Small intestine (tissue), 7 donors: ENCODE measurements around the gene PRSS8. TPM values are rescaled to one million over a fixed set of nuclear protein-coding genes. Genes with fewer than 3 reads are reported as not detected.

ENCODE experiments used
- DNase-seq, 2 donors: peaks; one replicate each; pipeline versions ENCODE4 v3.0.0 to v3.0.0-alpha.2; 2013
- FAIRE-seq: peaks from 2 replicates; lab custom pipeline; 2012; peaks lifted over from hg19 to GRCh38; lab: Jason Lieb, UNC
- H3K27ac ChIP-seq, 3 donors: one replicate each; pipeline ENCODE4 v1.5.1; 2013; ENCODE audit warnings: low read length in 2 of 3, mild to moderate bottlenecking in 2 of 3, control low read depth in 1 of 3, inconsistent platforms in 1 of 3, low read depth in 1 of 3, moderate library complexity in 1 of 3
- H3K27me3 ChIP-seq, 3 donors: one replicate each; pipeline ENCODE4 v1.6.1; 2013; ENCODE audit warnings: low read length in 3 of 3, inconsistent platforms in 1 of 3; ENCODE audit not compliant: control insufficient read depth in 3 of 3, insufficient read depth in 3 of 3
- H3K36me3 ChIP-seq, 3 donors: one replicate each; pipeline ENCODE4 v1.6.1; 2013; ENCODE audit warnings: low read length in 3 of 3, inconsistent platforms in 1 of 3, low read depth in 1 of 3, mild to moderate bottlenecking in 1 of 3, moderate library complexity in 1 of 3; ENCODE audit not compliant: control insufficient read depth in 3 of 3, insufficient read depth in 2 of 3
- H3K4me1 ChIP-seq, 3 donors: one replicate each; pipeline ENCODE4 v1.6.1; 2013; ENCODE audit warnings: low read length in 2 of 3, inconsistent platforms in 1 of 3, low read depth in 1 of 3, mild to moderate bottlenecking in 1 of 3, moderate library complexity in 1 of 3; ENCODE audit not compliant: control insufficient read depth in 3 of 3, insufficient read depth in 2 of 3
- H3K4me3 ChIP-seq, 3 donors: one replicate each; pipeline ENCODE4 v1.5.1; 2013; ENCODE audit warnings: low read length in 3 of 3, control low read depth in 1 of 3, inconsistent platforms in 1 of 3, low read depth in 1 of 3, mild to moderate bottlenecking in 1 of 3, moderate library complexity in 1 of 3
- H3K9me3 ChIP-seq, 2 donors: one replicate each; pipeline ENCODE4 v1.6.1; 2013; ENCODE audit warnings: low read depth in 1 of 2, low read length in 1 of 2; ENCODE audit not compliant: control insufficient read depth in 2 of 2, insufficient read depth in 1 of 2
- WGBS, 3 donors: extraction: QIAGEN DNeasy Blood & Tissue Kit; methylation state at CpG; one replicate each; pipeline ENCODE4 v1.1.7; 2013; 5-methylcytosine and 5-hydroxymethylcytosine counted together
- polyA plus RNA-seq, 4 donors: library from polyadenylated mRNA; stranded (reverse) in 3 of 4; unstranded in 1 of 4; fragments of 200-250 nt in 3 of 4; fragments of 120-200 nt in 1 of 4; gene quantifications; one replicate each; pipeline versions ENCODE4 v1.2.1 to v1.2.3, GENCODE V29; 2013
- donor health status: healthy with polysubstance abuse.
- donor health status: control.
- donor health status: control.
- donor health status: Bipolar disorder and iron deficiency.
- donor health status: healthy.

Gene PRSS8
- polyA plus RNA-seq, 4 donors, result 220 to 393 (median 292) TPM

DNA sequence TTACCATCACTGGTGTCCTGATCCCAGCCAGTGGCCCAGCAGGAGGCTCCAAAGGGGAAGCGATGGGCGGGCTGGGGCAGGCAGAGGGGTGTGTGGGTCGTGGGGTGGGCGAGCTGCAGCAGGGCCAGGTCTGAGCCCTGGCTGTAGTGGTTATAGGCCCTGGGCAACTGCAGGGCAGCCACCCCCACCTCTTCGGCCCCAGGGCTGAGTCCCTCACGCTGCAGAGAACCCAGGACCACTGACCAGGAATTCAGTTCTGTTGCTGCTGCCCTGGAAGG lies 49.0 kb downstream of the PRSS8 start:
- Histone ChIP-seq H3K36me3 (peaks cover 2 to 87% (median 10%) of the 10 kb centered on the region in 3 donors), H3K27ac (no peak overlapping the region), H3K9me3 (no peaks in the 10 kb centered on the region), H3K27me3 (no peaks in the 10 kb centered on the region), H3K4me3 (no peak overlapping the region), H3K4me1 (no peaks in the 10 kb centered on the region)
- 86 to 88% (median 86%) methylated on average over 4 to 6 of the region's 6 CpGs for WGBS, 3 donors
- DNase-seq, result no peak
- FAIRE-seq, result no peak

- Histone ChIP-seq H3K9me3 (no peaks in the 10 kb centered on the region), H3K36me3 (peaks cover 2 to 87% (median 15%) of the 10 kb centered on the region in 3 donors), H3K27ac (no peak overlapping the region), H3K4me1 (no peaks in the 10 kb centered on the region), H3K27me3 (no peaks in the 10 kb centered on the region), H3K4me3 (no peak overlapping the region)
- no peak for FAIRE-seq
- no peak for DNase-seq
- 84 to 86% (median 86%) methylated on average over 18 of the region's 18 CpGs for WGBS, 3 donors
These were observed 49.5 kb downstream of the PRSS8 start for GRCh38 chr16:31085873-31086628.

DNA sequence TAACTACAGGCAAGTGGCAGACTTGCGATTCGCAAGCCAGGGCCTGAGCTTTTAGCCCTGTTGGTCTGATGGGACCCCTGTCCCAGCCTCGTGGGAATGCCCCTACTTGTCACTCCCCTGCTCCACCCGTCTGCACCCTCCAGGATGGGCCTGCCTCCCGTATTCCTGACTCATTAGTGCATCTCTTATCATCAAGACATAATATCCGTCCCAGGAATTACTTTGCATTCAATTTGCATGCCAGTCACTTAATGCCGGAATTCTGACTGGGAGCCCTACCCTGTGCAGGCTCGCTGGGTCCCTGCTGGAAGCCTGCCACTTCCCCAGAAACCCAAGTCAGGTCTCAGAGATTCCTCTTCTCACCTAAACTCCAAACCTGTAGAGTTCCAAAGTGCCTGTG lies 50.1 kb downstream of the PRSS8 start:
- no peak overlapping the region for H3K4me3 ChIP-seq
- H3K4me1 ChIP-seq, result no peaks in the 10 kb centered on the region
- WGBS, 3 donors, result 70 to 75% (median 72%) methylated on average over 8 of the region's 8 CpGs
- no peak overlapping the region for H3K27ac ChIP-seq
- H3K27me3 ChIP-seq, result no peaks in the 10 kb centered on the region
- DNase-seq (no peak), FAIRE-seq (no peak)
- peaks cover 5 to 87% (median 15%) of the 10 kb centered on the region in 3 donors for H3K36me3 ChIP-seq
- H3K9me3 ChIP-seq, result no peaks in the 10 kb centered on the region

DNA sequence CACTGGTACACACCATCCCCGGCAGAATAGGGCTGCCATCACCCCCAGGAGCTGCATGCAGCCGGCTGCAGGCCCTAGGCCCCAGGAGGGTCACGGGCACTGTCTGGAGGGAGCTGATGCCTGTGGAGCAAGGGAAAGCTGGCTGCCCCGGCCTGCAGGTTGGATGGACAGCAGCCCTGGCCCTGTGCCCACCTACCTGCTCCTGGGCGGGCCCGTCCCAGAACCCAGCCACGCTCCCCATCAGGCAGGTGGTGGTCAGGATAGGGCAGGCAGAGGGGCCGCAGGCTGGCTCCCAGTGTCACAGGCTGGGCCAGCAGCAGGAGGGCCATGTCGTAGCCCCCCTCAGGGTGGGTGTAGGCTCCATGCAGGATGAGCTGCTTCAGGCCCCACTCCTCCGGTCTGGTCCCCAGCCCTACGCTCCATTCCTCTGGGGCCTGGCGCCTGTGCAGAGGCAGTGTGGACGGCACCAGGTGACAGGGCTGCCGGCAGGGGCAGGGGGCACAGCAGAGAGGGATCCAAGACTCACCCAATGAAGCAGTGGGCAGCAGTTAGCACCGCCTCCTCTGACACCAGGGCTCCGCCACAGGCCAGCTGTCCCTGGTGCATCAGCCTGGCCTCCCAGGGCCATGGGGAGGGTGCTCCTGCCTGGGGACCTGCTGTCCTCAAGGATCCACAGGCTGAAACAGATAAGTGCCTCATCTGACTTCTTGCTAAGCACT lies 50.8 kb downstream of the PRSS8 start:
- no peak for FAIRE-seq
- H3K27ac ChIP-seq, result no peak overlapping the region
- no peak for DNase-seq
- no peaks in the 10 kb centered on the region for H3K27me3 ChIP-seq
- H3K36me3 ChIP-seq, result peaks cover 7 to 90% (median 13%) of the 10 kb centered on the region in 3 donors
- H3K4me1 ChIP-seq, result no peaks in the 10 kb centered on the region
- WGBS, 3 donors, result 91 to 93% (median 93%) methylated on average over 14 to 16 of the region's 16 CpGs
- H3K4me3 ChIP-seq, result no peak overlapping the region
- H3K9me3 ChIP-seq, result no peaks in the 10 kb centered on the region

GRCh38 chr16:31083981-31084380 lies 51.5 kb downstream of the PRSS8 start:
- Histone ChIP-seq H3K4me1 (no peaks in the 10 kb centered on the region), H3K36me3 (peaks cover 10 to 93% (median 17%) of the 10 kb centered on the region in 3 donors), H3K9me3 (no peaks in the 10 kb centered on the region), H3K27me3 (no peaks in the 10 kb centered on the region), H3K4me3 (no peak overlapping the region), H3K27ac (no peak overlapping the region)
- FAIRE-seq, result no peak
- WGBS, 3 donors, result 88 to 92% (median 91%) methylated on average over 13 of the region's 13 CpGs
- DNase-seq, result no peak

GRCh38 chr16:31083556-31083955 lies 52.0 kb downstream of the PRSS8 start:
- Histone ChIP-seq H3K27ac (no peak overlapping the region), H3K27me3 (no peaks in the 10 kb centered on the region), H3K9me3 (no peaks in the 10 kb centered on the region), H3K4me3 (no peak overlapping the region), H3K36me3 (peaks cover 14 to 93% (median 17%) of the 10 kb centered on the region in 3 donors), H3K4me1 (no peaks in the 10 kb centered on the region)
- FAIRE-seq (no peak), DNase-seq (no peak)
- WGBS, 3 donors, result 70% methylated on average over 5 of the region's 5 CpGs

GRCh38 chr16:31083081-31083480 lies 52.4 kb downstream of the PRSS8 start:
- DNase-seq, result no peak
- Histone ChIP-seq H3K9me3 (no peaks in the 10 kb centered on the region), H3K4me3 (no peak overlapping the region), H3K27ac (no peak overlapping the region), H3K36me3 (peaks cover 17 to 94% (median 19%) of the 10 kb centered on the region in 3 donors), H3K4me1 (no peaks in the 10 kb centered on the region), H3K27me3 (no peaks in the 10 kb centered on the region)
- FAIRE-seq, result no peak
- WGBS, 3 donors, result 72 to 84% (median 81%) methylated on average over 9 of the region's 9 CpGs

DNA sequence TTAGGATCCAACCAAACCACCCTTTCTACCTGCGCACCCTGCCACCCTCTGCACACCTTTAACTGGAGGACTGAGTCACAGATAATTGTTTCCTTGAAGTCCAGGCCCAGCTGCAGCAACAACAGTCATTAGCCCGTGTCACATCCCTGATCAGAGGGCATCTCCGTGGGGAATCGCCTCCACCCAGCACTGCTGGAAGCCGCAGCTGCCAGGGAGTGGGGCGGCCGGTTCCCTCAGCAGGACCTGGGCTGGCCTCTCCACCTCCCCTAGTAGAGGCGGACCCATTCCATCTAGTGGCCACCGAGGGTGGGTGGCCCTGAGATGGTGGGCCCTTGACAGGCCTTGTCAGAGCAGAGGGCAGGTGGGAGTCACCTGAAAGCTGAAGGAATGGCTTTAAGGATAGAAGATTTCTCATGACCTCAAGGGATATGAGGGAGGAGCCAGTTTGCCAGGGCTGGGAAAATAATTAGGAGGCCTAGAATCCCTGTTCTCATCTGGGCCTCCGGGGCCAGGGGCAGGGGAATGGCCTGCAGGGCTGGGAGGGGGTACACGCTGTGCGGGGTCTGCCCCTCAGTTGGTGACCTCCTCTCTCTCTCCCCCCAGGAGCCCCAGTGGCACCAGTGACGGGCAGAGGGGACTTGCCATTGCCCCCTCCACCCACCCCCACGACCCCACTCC lies 53.0 kb downstream of the PRSS8 start:
- H3K27me3 ChIP-seq, result no peaks in the 10 kb centered on the region
- H3K36me3 ChIP-seq, result peaks cover 17 to 94% (median 19%) of the 10 kb centered on the region in 3 donors
- no peak overlapping the region for H3K4me3 ChIP-seq
- H3K9me3 ChIP-seq, result no peaks in the 10 kb centered on the region
- FAIRE-seq, result no peak
- H3K27ac ChIP-seq, result peak overlapping the region in 2 of 3 donors; percentile 27 to 29
- WGBS, 3 donors, result 44 to 76% (median 70%) methylated on average over 11 to 14 of the region's 14 CpGs
- no peaks in the 10 kb centered on the region for H3K4me1 ChIP-seq
- peak in 1 of 2 donors; percentile 60 for DNase-seq
